Esophagus muscularis mucosa (tissue), 4 donors: Measurements from ENCODE around the gene NXPE3.

ENCODE experiments used
- CTCF ChIP-seq, 3 experiments: fragments of 200-600 bp in 2 of 3; fragments of 450-650 bp in 1 of 3; sonication (generic) in 2 of 3; IDR thresholded peaks; one replicate each; pipeline ENCODE4 v1.5.1; 2017 to 2019; ENCODE audit warnings: antibody characterized with exemption in 3 of 3, mild to moderate bottlenecking in 2 of 3, moderate library complexity in 1 of 3
- EP300 ChIP-seq: sonication (generic); formaldehyde crosslinking; IDR thresholded peaks from one replicate; pipeline ENCODE4 v1.6.1; 2017; ENCODE audit warnings: antibody characterized with exemption
- POLR2A ChIP-seq: fragments of 450-650 bp; IDR thresholded peaks from one replicate; pipeline ENCODE4 v1.6.1; 2017; ENCODE audit warnings: antibody characterized with exemption, moderate library complexity, mild to moderate bottlenecking, low read depth
- POLR2AphosphoS5 ChIP-seq, 2 donors: sonication (generic); formaldehyde crosslinking; IDR thresholded peaks; one replicate each; pipeline ENCODE4 v1.6.1; 2017; ENCODE audit warnings: antibody characterized with exemption in 2 of 2

- TF ChIP-seq CTCF (IDR thresholded peaks at IDR 0.05) (no peak), POLR2A (no peak), POLR2AphosphoS5 (IDR thresholded peaks at IDR 0.05) (no peak), EP300 (no peak)
Observed at GRCh38 chr3:101838691-101839090, 59.7 kb downstream of the NXPE3 start.
